Placental epithelial cell (primary cell): ENCODE data around the gene CORT. TPM values are rescaled to one million over a fixed set of nuclear protein-coding genes. Genes with fewer than 3 reads are reported as not detected.

Experiments
- total RNA-seq: library from RNA; depleted of rRNA; stranded (reverse); fragments of >200 nt; gene quantifications from 2 replicates; pipeline ENCODE4 v1.2.3, GENCODE V29; 2012

Gene CORT
- 0.11 and 0.79 TPM in 2 replicates for total RNA-seq

GRCh38 chr1:10449751-10450150 is at the start of gene CORT:
Gene CORT, plus strand, starts transcription at chr1:10450031. Its CDS starts 193 bp downstream, at chr1:10450224.

GRCh38 chr1:10430216-10431069 is 19.4 kb upstream of the CORT start, which contains the start of gene CENPS:
Gene CENPS, plus strand, starts transcription at chr1:10430433. Its CDS starts 85 bp downstream, at chr1:10430518.

GRCh38 chr1:10472220-10473144 is 22.7 kb downstream of the CORT start, which contains the start of gene DFFA:
Gene DFFA, minus strand, starts transcription at chr1:10472529. Its CDS starts 71 bp downstream, at chr1:10472458.

DNA sequence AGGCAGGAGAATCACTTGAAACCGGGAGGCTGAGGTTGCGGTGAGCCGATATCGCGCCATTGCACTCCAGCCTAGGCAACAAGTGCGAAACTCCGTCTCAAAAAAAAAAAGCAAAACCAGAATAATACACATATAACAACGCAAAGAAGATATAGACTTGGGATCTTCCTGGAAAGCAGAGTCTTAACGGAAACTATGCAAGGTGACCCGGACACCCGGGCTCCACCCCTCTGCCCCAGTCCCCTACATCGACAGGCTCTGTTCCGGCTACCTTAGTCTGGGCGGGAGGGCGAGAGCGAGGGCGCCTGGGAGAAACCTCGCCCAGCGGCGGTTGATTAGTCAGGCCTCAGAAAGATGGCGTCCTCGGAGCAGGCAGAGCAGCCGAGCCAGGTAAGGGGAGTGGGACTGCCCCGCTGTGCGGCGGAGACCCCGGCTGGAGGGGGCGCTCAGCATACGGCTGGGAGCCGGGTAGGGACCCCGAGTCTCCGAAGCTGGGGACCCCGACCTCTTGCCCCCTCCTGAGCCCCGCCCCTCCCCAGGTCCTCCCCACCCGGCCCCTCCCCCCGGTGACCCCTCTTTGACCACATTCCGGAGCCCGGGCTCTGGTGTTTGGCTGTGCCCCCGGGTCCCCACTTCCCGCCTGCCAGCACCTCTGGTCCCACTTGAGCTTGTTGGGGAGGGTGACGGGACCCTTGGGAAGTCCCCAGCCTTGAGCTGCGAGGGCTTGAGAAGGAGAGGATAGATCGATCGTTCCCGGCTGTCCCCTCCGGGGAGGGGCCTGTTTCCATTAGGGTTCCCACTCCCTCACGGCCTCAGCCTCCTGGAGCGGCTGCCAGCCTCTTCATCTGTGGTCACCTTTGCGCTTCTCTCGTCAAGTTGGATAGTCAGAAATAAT is 25.0 kb downstream of the CORT start, which contains the start of gene PEX14:
Gene PEX14, plus strand, starts transcription at position 338 of the 895 bp plus-strand sequence. Its CDS starts 17 bp downstream, at position 355.

Other genes starting within 250 kb of the CORT start
- gene KIF1B, start 239.5 kb upstream of the CORT start, total RNA-seq = 31.8 and 35.5 TPM in 2 replicates
- gene PGD, start 51.0 kb upstream of the CORT start, total RNA-seq = 63.6 and 89.0 TPM in 2 replicates
- 11.2 and 18.5 TPM in 2 replicates for gene CENPS, start 19.6 kb upstream of the CORT start, total RNA-seq
- 32.6 and 44.5 TPM in 2 replicates for gene DFFA, start 22.5 kb downstream of the CORT start, total RNA-seq
- gene PEX14, start 24.9 kb downstream of the CORT start, total RNA-seq = 15.7 and 17.6 TPM in 2 replicates